HEK293 (cell line): ENCODE measurements around the gene CKMT2.

Experiments
- ATF2 ChIP-seq: fragments of 450-650 bp; formaldehyde crosslinking; IDR thresholded peaks from 2 replicates; pipeline ENCODE4 v1.5.1; 2016; ENCODE audit warnings: missing biosample characterization, missing genetic modification characterization, low read depth
- BCL11B ChIP-seq: fragments of 450-650 bp; formaldehyde crosslinking; IDR thresholded peaks from 2 replicates; pipeline ENCODE4 v1.5.1; 2016; ENCODE audit warnings: low read depth, missing biosample characterization, missing genetic modification characterization
- CTCF ChIP-seq: fragments of 450-650 bp; formaldehyde crosslinking; IDR thresholded peaks from 2 replicates; pipeline ENCODE4 v1.5.1; 2016; ENCODE audit warnings: missing biosample characterization, missing genetic modification characterization
- HOXA7 ChIP-seq: sonication (generic); formaldehyde crosslinking; IDR thresholded peaks from 2 replicates; pipeline ENCODE4 v1.8.1; 2022; ENCODE audit warnings: missing genetic modification reagents, borderline replicate concordance
- MEIS1 ChIP-seq: sonication (generic); formaldehyde crosslinking; IDR thresholded peaks from 2 replicates; pipeline ENCODE4 v1.8.1; 2022; ENCODE audit warnings: missing genetic modification reagents, mild to moderate bottlenecking, borderline replicate concordance
- REPIN1 ChIP-seq: fragments of 450-650 bp; formaldehyde crosslinking; IDR thresholded peaks from 2 replicates; pipeline ENCODE4 v1.5.1; 2017; ENCODE audit warnings: missing biosample characterization, missing genetic modification characterization, low read depth
- ZBTB21 ChIP-seq: fragments of 450-650 bp; formaldehyde crosslinking; IDR thresholded peaks from 2 replicates; pipeline ENCODE4 v1.5.1; 2017; ENCODE audit warnings: missing biosample characterization, missing genetic modification characterization
- ZNF335 ChIP-seq: fragments of 450-650 bp; formaldehyde crosslinking; conservative IDR thresholded peaks from 2 replicates; pipeline ENCODE4 v1.5.1; 2016; ENCODE audit warnings: missing biosample characterization, missing genetic modification characterization
- ZNF350 ChIP-seq: fragments of 450-650 bp; formaldehyde crosslinking; IDR thresholded peaks from 2 replicates; pipeline ENCODE4 v1.5.0; 2017; ENCODE audit warnings: missing biosample characterization, mild to moderate bottlenecking, missing genetic modification characterization
- ZNF449 ChIP-seq: fragments of 450-650 bp; formaldehyde crosslinking; IDR thresholded peaks from 2 replicates; pipeline ENCODE4 v1.5.1; 2017; ENCODE audit warnings: missing biosample characterization, mild to moderate bottlenecking, missing genetic modification characterization, moderate library complexity
- ZNF707 ChIP-seq: fragments of 450-650 bp; formaldehyde crosslinking; IDR thresholded peaks from 2 replicates; pipeline ENCODE4 v1.5.1; 2016; ENCODE audit warnings: missing biosample characterization, missing genetic modification characterization

- TF ChIP-seq CTCF (no peak), ATF2 (no peak), ZBTB21 (tag by site-specific recombination) (no peak), ZNF350 (no peak), ZNF449 (tag by site-specific recombination) (no peak), MEIS1 (CRISPR knock-in tag) (no peak), REPIN1 (no peak), BCL11B (tag by site-specific recombination) (no peak), HOXA7 (CRISPR knock-in tag) (no peak), ZNF707 (tag by site-specific recombination) (no peak), ZNF335 (no peak)
Observed at GRCh38 chr5:81252904-81253303, 19.8 kb downstream of the CKMT2 start.
